Fibroblast of pulmonary artery (primary cell): ENCODE measurements around the gene GSTM3.
A peak's percentile ranks its signal among the peaks of the same experiment; 100 is the strongest.

Experiments
- DNase-seq: peaks from one replicate; pipeline ENCODE4 v3.0.0-alpha.2; 2010; ENCODE audit warnings: low read depth
- H3K4me3 ChIP-seq: replicated peaks from 2 replicates; pipeline ENCODE4 v1.5.1; 2011; ENCODE audit warnings: low read depth, mild to moderate bottlenecking, control low read depth, low read length, moderate library complexity
- TF ChIP-seq, protein P1 (sequence below): IDR thresholded peaks from 2 replicates; pipeline ENCODE4 v1.5.1; 2011; ENCODE audit warnings: mild to moderate bottlenecking, control low read depth, low read length, inconsistent platforms; ENCODE audit errors: missing control alignments

Gene GSTM3

GRCh38 chr1:109722908-109723691 is 17.7 kb downstream of the GSTM3 start:
- no peak overlapping the region for H3K4me3 ChIP-seq
- peak; percentile 11 for DNase-seq
- TF ChIP-seq, protein P1, sequence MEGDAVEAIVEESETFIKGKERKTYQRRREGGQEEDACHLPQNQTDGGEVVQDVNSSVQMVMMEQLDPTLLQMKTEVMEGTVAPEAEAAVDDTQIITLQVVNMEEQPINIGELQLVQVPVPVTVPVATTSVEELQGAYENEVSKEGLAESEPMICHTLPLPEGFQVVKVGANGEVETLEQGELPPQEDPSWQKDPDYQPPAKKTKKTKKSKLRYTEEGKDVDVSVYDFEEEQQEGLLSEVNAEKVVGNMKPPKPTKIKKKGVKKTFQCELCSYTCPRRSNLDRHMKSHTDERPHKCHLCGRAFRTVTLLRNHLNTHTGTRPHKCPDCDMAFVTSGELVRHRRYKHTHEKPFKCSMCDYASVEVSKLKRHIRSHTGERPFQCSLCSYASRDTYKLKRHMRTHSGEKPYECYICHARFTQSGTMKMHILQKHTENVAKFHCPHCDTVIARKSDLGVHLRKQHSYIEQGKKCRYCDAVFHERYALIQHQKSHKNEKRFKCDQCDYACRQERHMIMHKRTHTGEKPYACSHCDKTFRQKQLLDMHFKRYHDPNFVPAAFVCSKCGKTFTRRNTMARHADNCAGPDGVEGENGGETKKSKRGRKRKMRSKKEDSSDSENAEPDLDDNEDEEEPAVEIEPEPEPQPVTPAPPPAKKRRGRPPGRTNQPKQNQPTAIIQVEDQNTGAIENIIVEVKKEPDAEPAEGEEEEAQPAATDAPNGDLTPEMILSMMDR, result no peak

GRCh38 chr1:109721971-109722370 is 18.9 kb downstream of the GSTM3 start:
- H3K4me3 ChIP-seq, result no peak overlapping the region
- DNase-seq, result no peak
- TF ChIP-seq, protein P1, result no peak

- peak; percentile 56 for DNase-seq
- TF ChIP-seq, protein P1, result no peak
- H3K4me3 ChIP-seq, result no peak overlapping the region
Measured at GRCh38 chr1:109721042-109721441, 19.8 kb downstream of the GSTM3 start.

GRCh38 chr1:109719337-109719837 is 21.5 kb downstream of the GSTM3 start:
- TF ChIP-seq, protein P1, result no peak
- peak; percentile 64 for DNase-seq

DNA sequence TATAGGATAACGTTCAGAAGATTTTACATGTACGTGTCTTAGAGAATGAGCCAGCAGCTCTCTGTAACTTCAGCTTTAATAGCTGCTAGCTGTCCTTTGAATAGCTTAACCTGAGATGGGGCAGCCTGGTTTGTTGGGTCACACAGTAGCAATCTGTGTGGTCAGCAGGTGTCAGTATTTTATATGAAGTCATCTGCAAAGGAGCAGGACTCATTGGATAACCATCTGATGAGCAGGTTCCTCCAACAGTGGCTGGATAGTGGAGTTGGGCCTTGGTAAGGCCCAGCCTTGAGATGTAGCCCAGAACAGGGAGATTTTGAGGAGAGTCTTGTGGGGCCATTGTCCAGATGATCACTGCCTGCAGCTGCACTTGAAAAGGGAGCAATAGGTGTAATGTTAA is 22.3 kb downstream of the GSTM3 start:
- no peak overlapping the region for H3K4me3 ChIP-seq
- DNase-seq, result no peak
- TF ChIP-seq, protein P1, result no peak

More at GRCh38 chr1:109719337-109719837, 21.5 kb downstream of the GSTM3 start:
- no peak overlapping the region for H3K4me3 ChIP-seq

DNA sequence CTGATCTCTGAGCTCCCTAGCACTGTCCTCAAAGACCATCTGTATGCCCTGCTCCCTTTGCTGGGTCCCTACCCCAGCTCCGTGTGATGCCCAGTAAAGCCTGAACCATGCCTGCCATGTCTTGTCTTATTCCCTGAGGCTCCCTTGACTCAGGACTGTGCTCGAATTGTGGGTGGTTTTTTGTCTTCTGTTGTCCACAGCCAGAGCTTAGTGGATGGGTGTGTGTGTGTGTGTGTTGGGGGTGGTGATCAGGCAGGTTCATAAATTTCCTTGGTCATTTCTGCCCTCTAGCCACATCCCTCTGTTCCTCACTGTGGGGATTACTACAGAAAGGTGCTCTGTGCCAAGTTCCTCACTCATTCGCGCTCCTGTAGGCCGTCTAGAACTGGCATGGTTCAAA is 23.1 kb downstream of the GSTM3 start:
- no peak overlapping the region for H3K4me3 ChIP-seq
- TF ChIP-seq, protein P1, result no peak
- no peak for DNase-seq
